ENCODE results near the gene EIF2A.

The EIF2A gene

GRCh38 chr3:150610785-150611184, 64.2 kb downstream of the EIF2A start:
- peaks cover 81% of the 10 kb centered on the region for H3K36me3 ChIP-seq (ENCODE audit: control insufficient read depth, low read length)
- TF ChIP-seq CTCF (IDR thresholded peaks at IDR 0.05; ENCODE audit: low read depth, low read length, poor library complexity, severe bottlenecking) (no peak), EZH2phosphoT487 (IDR thresholded peaks at IDR 0.05; ENCODE audit: borderline replicate concordance, low read length) (no peak)
- peaks cover 6% of the 10 kb centered on the region for H3F3A ChIP-seq (ENCODE audit: control insufficient read depth, insufficient read depth)
- no peaks in the 10 kb centered on the region for H3K9me2 ChIP-seq (replicated peaks; ENCODE audit: control insufficient read depth, low read length)
- H3K4me3 ChIP-seq (ENCODE audit: low read length), result no peak overlapping the region
- H4K20me1 ChIP-seq (ENCODE audit: control insufficient read depth, insufficient read depth, low read depth, low read length), result peaks cover 27% of the 10 kb centered on the region
- H3K9me3 ChIP-seq (ENCODE audit: control insufficient read depth, insufficient read depth, low read length), result no peaks in the 10 kb centered on the region; the same call in 1 of the 2 replicates
- H3K4me1 ChIP-seq (ENCODE audit: control insufficient read depth, low read length), result peaks cover 49% of the 10 kb centered on the region
- peaks cover 92% of the 10 kb centered on the region for H3K79me2 ChIP-seq (ENCODE audit: control insufficient read depth, low read length)
- H3K4me2 ChIP-seq (ENCODE audit: low read length), result no peak overlapping the region
- H3K27ac ChIP-seq (ENCODE audit: low read depth, low read length), result no peak overlapping the region
- H3K27me3 ChIP-seq (ENCODE audit: control insufficient read depth, low read length), result no peaks in the 10 kb centered on the region

DNA sequence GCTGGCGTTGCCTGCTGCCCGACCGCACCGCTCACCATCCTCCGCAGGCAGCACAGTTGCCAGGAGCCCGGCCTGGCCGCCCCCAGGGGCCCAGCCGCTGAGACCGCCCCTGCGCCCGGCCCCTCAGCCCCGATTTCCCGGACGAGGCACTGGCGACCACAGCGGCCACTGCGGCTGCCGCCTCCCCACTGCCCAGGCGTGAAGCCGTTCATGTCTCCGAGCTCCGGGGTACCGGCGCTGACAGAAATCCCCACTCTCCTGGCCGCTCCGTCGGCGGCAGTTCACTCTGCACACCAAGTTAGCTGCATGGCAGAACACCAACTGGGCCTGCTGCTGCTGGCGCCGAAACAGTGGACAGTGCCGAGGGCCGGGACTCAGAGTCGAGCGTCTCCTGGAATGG, 65.1 kb downstream of the EIF2A start:
- TF ChIP-seq CTCF (IDR thresholded peaks at IDR 0.05; ENCODE audit: low read depth, low read length, poor library complexity, severe bottlenecking) (no peak), EZH2phosphoT487 (IDR thresholded peaks at IDR 0.05; ENCODE audit: borderline replicate concordance, low read length) (no peak)
- peaks cover 26% of the 10 kb centered on the region for H4K20me1 ChIP-seq (ENCODE audit: control insufficient read depth, insufficient read depth, low read depth, low read length)
- peaks cover 77% of the 10 kb centered on the region for H3K36me3 ChIP-seq (ENCODE audit: control insufficient read depth, low read length)
- H3K27ac ChIP-seq (ENCODE audit: low read depth, low read length), result no peak overlapping the region
- H3F3A ChIP-seq (ENCODE audit: control insufficient read depth, insufficient read depth), result no peaks in the 10 kb centered on the region
- H3K27me3 ChIP-seq (ENCODE audit: control insufficient read depth, low read length), result no peaks in the 10 kb centered on the region
- H3K79me2 ChIP-seq (ENCODE audit: control insufficient read depth, low read length), result peaks cover 86% of the 10 kb centered on the region
- no peak overlapping the region for H3K4me3 ChIP-seq (ENCODE audit: low read length)
- no peaks in the 10 kb centered on the region for H3K9me2 ChIP-seq (replicated peaks; ENCODE audit: control insufficient read depth, low read length)
- no peaks in the 10 kb centered on the region; the same call in 1 of the 2 replicates for H3K9me3 ChIP-seq (ENCODE audit: control insufficient read depth, insufficient read depth, low read length)
- H3K4me1 ChIP-seq (ENCODE audit: control insufficient read depth, low read length), result peaks cover 40% of the 10 kb centered on the region
- H3K4me2 ChIP-seq (ENCODE audit: low read length), result no peak overlapping the region

GRCh38 chr3:150612494-150612893, 65.9 kb downstream of the EIF2A start:
- Histone ChIP-seq H4K20me1 (ENCODE audit: control insufficient read depth, insufficient read depth, low read depth, low read length) (peaks cover 23% of the 10 kb centered on the region), H3K9me3 (ENCODE audit: control insufficient read depth, insufficient read depth, low read length) (no peaks in the 10 kb centered on the region; the same call in 1 of the 2 replicates), H3K4me2 (ENCODE audit: low read length) (no peak overlapping the region), H3F3A (ENCODE audit: control insufficient read depth, insufficient read depth) (no peaks in the 10 kb centered on the region), H3K4me1 (ENCODE audit: control insufficient read depth, low read length) (peaks cover 32% of the 10 kb centered on the region), H3K27me3 (ENCODE audit: control insufficient read depth, low read length) (no peaks in the 10 kb centered on the region), H3K79me2 (ENCODE audit: control insufficient read depth, low read length) (peaks cover 86% of the 10 kb centered on the region), H3K27ac (ENCODE audit: low read depth, low read length) (no peak overlapping the region), H3K9me2 (replicated peaks; ENCODE audit: control insufficient read depth, low read length) (no peaks in the 10 kb centered on the region), H3K4me3 (ENCODE audit: low read length) (no peak overlapping the region), H3K36me3 (ENCODE audit: control insufficient read depth, low read length) (peaks cover 75% of the 10 kb centered on the region)
- TF ChIP-seq EZH2phosphoT487 (IDR thresholded peaks at IDR 0.05; ENCODE audit: borderline replicate concordance, low read length) (no peak), CTCF (IDR thresholded peaks at IDR 0.05; ENCODE audit: low read depth, low read length, poor library complexity, severe bottlenecking) (no peak)
